GM19438 (cell line): ENCODE results near the gene C4orf33.
"Not testable (repeated sequence)": the region's sequence is repeated elsewhere in the genome, so short reads cannot be mapped to it uniquely, and the experiment has no call there.

Experiments used
- ATAC-seq: cut with Tn5 transposase; IDR thresholded peaks from one replicate; pipeline ENCODE4 v1.9.1; 2021; ENCODE audit warnings: low read depth; ENCODE audit not compliant: unreplicated experiment

C4orf33 gene

GRCh38 chr4:129095811-129096454 is at the start of gene C4orf33:
Gene C4orf33, plus strand, starts transcription at chr4:129096152. Its CDS starts 6,459 bp downstream, at chr4:129102611.
- peak; percentile 41 for ATAC-seq

- no peak for ATAC-seq
Observed at GRCh38 chr4:129059028-129059427, 36.9 kb upstream of the C4orf33 start.

GRCh38 chr4:129062580-129062979 is 33.4 kb upstream of the C4orf33 start:
- ATAC-seq: no peak

GRCh38 chr4:129063640-129064039 is 32.3 kb upstream of the C4orf33 start:
- ATAC-seq: no peak

- no peak for ATAC-seq
Observed at GRCh38 chr4:129064717-129065116, 31.2 kb upstream of the C4orf33 start.

- not testable (repeated sequence) for ATAC-seq
Observed at GRCh38 chr4:129069537-129069936, 26.4 kb upstream of the C4orf33 start.

- no peak for ATAC-seq
Observed at GRCh38 chr4:129077326-129077725, 18.6 kb upstream of the C4orf33 start.

- no peak for ATAC-seq
Observed at GRCh38 chr4:129080129-129080528, 15.8 kb upstream of the C4orf33 start.

- no peak for ATAC-seq
Observed at GRCh38 chr4:129082302-129082701, 13.7 kb upstream of the C4orf33 start.

GRCh38 chr4:129085472-129085871 is 10.5 kb upstream of the C4orf33 start:
- no peak for ATAC-seq

- no peak for ATAC-seq
Observed at GRCh38 chr4:129087516-129087915, 8.4 kb upstream of the C4orf33 start.

GRCh38 chr4:129092631-129093190 is 3.2 kb upstream of the C4orf33 start:
- ATAC-seq: no peak

GRCh38 chr4:129093191-129093920 is 2.6 kb upstream of the C4orf33 start, which contains the start of gene SCLT1:
Gene SCLT1, minus strand, starts transcription at chr4:129093539. Its CDS starts 436 bp downstream, at chr4:129093103.
- ATAC-seq: peak; percentile 91

GRCh38 chr4:129094347-129094746 is 1.6 kb upstream of the C4orf33 start:
- ATAC-seq: no peak

- no peak for ATAC-seq
Observed at GRCh38 chr4:129098531-129099001, 2.6 kb downstream of the C4orf33 start.

GRCh38 chr4:129109965-129110824 is 14.2 kb downstream of the C4orf33 start:
- no peak for ATAC-seq

GRCh38 chr4:129110931-129111330 is 15.0 kb downstream of the C4orf33 start:
- no peak for ATAC-seq

GRCh38 chr4:129111919-129112318 is 16.0 kb downstream of the C4orf33 start:
- no peak for ATAC-seq

- no peak for ATAC-seq
Observed at GRCh38 chr4:129113434-129113833, 17.5 kb downstream of the C4orf33 start.

GRCh38 chr4:129113919-129114318 is 18.0 kb downstream of the C4orf33 start:
- no peak for ATAC-seq

- ATAC-seq: no peak
Observed at GRCh38 chr4:129117705-129118104, 21.8 kb downstream of the C4orf33 start.
